Large intestine (tissue), 3 donors: ENCODE data around the gene ZNF486. TPM values are rescaled to one million over a fixed set of nuclear protein-coding genes. Genes with fewer than 3 reads are reported as not detected.
"Not testable (repeated sequence)": the region's sequence is repeated elsewhere in the genome, so short reads cannot be mapped to it uniquely, and the experiment has no call there.

Experiments used
- DNase-seq, 2 donors: peaks; one replicate each; pipeline versions ENCODE4 v3.0.0 to v3.0.0-alpha.2; 2013
- H3K27ac ChIP-seq: one replicate; pipeline ENCODE4 v1.5.1; 2013; ENCODE audit warnings: low read length
- H3K27me3 ChIP-seq: 2 replicates; pipeline ENCODE4 v1.6.1; 2013; ENCODE audit warnings: low read length; ENCODE audit not compliant: control insufficient read depth, insufficient read depth
- H3K36me3 ChIP-seq: 2 replicates; pipeline ENCODE4 v1.6.1; 2013; ENCODE audit warnings: low read length; ENCODE audit not compliant: control insufficient read depth, insufficient read depth
- H3K4me1 ChIP-seq: one replicate; pipeline ENCODE4 v1.6.1; 2013; ENCODE audit warnings: low read length; ENCODE audit not compliant: control insufficient read depth, insufficient read depth
- H3K4me3 ChIP-seq: one replicate; pipeline ENCODE4 v1.5.1; 2013; ENCODE audit warnings: low read length
- H3K9me3 ChIP-seq: one replicate; pipeline ENCODE4 v1.6.1; 2013; ENCODE audit warnings: mild to moderate bottlenecking, low read depth, low read length, moderate library complexity; ENCODE audit not compliant: control insufficient read depth
- WGBS: methylation state at CpG from one replicate; pipeline ENCODE4 v1.1.5; 2013; ENCODE audit warnings: low lambda C conversion rate; ENCODE audit not compliant: insufficient coverage; 5-methylcytosine and 5-hydroxymethylcytosine counted together
- polyA plus RNA-seq: library from polyadenylated mRNA; unstranded; fragments of 120-200 nt; gene quantifications from one replicate; pipeline ENCODE4 v1.2.1, GENCODE V29; 2013

ZNF486 gene
- polyA plus RNA-seq, 1 donor: 9.0 TPM

- not testable (repeated sequence) for H3K4me3 ChIP-seq, H3K4me1 ChIP-seq, DNase-seq, H3K27me3 ChIP-seq, H3K9me3 ChIP-seq, H3K27ac ChIP-seq, H3K36me3 ChIP-seq
- no CpG with 5 or more reads among the region's 26 CpGs for WGBS
Measured at GRCh38 chr19:20214366-20214765, 47.4 kb downstream of the ZNF486 start.

DNA sequence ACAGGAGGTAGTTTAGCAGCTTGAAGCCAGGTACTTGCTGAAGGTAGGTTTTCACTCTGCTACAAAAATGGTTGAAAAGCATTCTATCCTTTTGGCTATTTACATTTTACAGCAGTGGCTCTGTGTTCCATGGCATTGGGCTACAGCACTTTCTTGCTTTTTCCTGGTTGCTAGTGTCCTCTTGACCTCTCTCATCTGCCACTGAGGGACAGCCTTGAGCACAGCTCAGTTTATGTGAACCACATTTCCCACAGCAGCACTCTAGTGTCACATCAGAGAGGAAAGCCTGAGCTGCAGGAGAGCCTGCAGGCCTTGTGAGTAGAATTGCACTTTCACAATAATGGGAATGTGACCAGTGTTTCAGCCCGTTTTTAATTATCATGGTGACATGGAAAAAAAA is 54.6 kb downstream of the ZNF486 start:
- not testable (repeated sequence) for H3K9me3 ChIP-seq

DNA sequence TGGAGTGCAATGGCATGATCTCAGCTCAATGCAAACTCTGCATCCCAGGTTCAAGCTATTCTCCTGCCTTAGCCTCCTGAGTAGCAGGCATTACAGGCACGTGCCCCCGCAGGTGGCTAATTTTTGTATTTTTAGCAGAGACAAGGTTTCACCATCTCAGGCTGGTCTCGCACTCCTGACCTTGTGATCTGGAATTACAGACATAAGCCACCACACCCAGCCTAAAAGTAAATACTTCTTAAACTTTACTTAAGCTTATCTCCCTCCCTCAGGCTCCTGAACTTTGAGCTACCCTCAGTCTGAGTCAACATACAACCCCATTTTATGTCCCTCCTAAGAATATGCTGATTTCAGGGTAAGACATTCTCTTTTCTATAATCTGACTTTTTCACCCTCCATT is 66.1 kb downstream of the ZNF486 start:
- DNase-seq: peak; percentile 66 to 89
- WGBS: no CpG with 5 or more reads among the region's 3 CpGs
- Histone ChIP-seq H3K27ac (peak overlapping the region; percentile 61), H3K36me3 (peaks cover 4% of the 10 kb centered on the region), H3K9me3 (peaks cover 22% of the 10 kb centered on the region), H3K27me3 (no peaks in the 10 kb centered on the region), H3K4me3 (no peak overlapping the region), H3K4me1 (peaks cover 10% of the 10 kb centered on the region)

More for the DNA sequence above, 54.6 kb downstream of the ZNF486 start:
- WGBS: no CpG with 5 or more reads among the region's 1 CpG
- not testable (repeated sequence) for H3K36me3 ChIP-seq, H3K27ac ChIP-seq, H3K4me1 ChIP-seq, H3K27me3 ChIP-seq, DNase-seq, H3K4me3 ChIP-seq

DNA sequence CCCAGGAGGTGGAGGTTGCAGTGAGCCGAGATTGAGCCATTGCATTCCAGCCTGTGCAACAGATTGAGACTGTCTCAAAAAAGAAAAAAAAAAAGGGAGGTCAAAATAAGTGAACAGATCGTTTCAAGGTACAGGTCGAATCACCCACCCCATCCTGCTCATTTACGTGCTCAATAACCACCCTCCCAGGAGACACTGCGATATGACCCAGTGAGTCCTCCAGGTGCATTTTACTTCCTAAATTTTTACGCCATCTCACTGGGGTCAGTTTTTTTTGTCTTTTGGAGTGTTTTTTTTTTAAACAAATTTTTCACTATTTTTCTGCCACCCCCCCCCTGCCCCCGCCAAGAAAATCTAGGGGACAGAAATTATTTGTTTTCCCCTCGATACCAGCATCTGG is 68.1 kb downstream of the ZNF486 start:
- DNase-seq: no peak
- Histone ChIP-seq H3K27me3 (no peaks in the 10 kb centered on the region), H3K9me3 (peaks cover 22% of the 10 kb centered on the region), H3K27ac (no peak overlapping the region), H3K4me3 (no peak overlapping the region), H3K36me3 (peaks cover 4% of the 10 kb centered on the region), H3K4me1 (peaks cover 10% of the 10 kb centered on the region)
- WGBS: 93% methylated on average over 3 of the region's 8 CpGs

- DNase-seq: peak; percentile 88 to 91
- peaks cover 14% of the 10 kb centered on the region for H3K9me3 ChIP-seq
- H3K27me3 ChIP-seq: no peaks in the 10 kb centered on the region
- H3K27ac ChIP-seq: peak overlapping the region; percentile 81
- peaks cover 4% of the 10 kb centered on the region for H3K36me3 ChIP-seq
- no CpG with 5 or more reads among the region's 36 CpGs for WGBS
- peaks cover 10% of the 10 kb centered on the region for H3K4me1 ChIP-seq
- H3K4me3 ChIP-seq: peak overlapping the region; percentile 77
Measured at GRCh38 chr19:20237773-20238623, 71.0 kb downstream of the ZNF486 start.

DNA sequence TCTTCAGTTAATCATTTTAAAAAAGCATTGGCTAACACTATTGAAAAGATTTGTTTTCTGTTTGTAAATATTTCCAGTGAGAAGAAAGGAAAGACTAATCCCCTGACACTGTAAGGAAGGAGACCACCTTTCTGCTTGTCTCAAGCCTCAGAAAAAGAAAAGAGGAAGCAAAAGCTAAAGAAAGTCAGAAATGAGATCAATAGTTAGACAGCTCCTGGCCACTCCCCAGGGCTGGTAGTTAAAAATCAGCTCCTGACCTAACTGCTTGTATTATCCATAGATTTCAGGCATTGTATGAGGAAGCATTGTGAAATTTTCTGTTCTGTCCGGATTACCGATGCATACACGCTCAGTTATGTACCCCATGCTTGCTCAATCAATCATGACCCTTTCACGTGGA is 76.6 kb downstream of the ZNF486 start:
- Histone ChIP-seq H3K36me3 (no peaks in the 10 kb centered on the region), H3K27ac (no peak overlapping the region), H3K27me3 (no peaks in the 10 kb centered on the region), H3K9me3 (no peaks in the 10 kb centered on the region), H3K4me3 (no peak overlapping the region), H3K4me1 (no peaks in the 10 kb centered on the region)
- no peak for DNase-seq
- no CpG with 5 or more reads among the region's 4 CpGs for WGBS

DNA sequence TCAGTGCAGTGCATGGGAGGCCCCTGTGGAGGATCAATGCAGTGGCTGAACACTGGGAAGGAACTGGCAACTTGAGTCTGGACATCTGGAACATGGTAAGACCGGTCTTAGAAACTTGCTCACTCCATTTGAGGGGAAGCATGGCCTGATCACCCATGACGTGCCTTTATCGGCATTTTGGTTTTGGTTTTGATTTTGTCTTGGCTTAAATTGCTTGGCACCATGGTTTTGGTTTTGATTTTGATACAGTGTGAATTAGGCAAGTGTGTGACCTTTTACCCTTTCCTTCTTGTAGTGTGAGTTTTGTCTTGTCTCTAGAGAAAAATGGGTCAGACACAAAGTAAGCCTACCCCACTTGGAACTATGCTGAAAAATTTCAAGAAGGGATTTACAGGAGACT is 77.3 kb downstream of the ZNF486 start:
- Histone ChIP-seq H3K36me3 (no peaks in the 10 kb centered on the region), H3K4me1 (no peaks in the 10 kb centered on the region), H3K27me3 (no peaks in the 10 kb centered on the region), H3K27ac (no peak overlapping the region), H3K9me3 (no peaks in the 10 kb centered on the region), H3K4me3 (no peak overlapping the region)
- 80% methylated on average over 1 of the region's 3 CpGs for WGBS
- no peak for DNase-seq

DNA sequence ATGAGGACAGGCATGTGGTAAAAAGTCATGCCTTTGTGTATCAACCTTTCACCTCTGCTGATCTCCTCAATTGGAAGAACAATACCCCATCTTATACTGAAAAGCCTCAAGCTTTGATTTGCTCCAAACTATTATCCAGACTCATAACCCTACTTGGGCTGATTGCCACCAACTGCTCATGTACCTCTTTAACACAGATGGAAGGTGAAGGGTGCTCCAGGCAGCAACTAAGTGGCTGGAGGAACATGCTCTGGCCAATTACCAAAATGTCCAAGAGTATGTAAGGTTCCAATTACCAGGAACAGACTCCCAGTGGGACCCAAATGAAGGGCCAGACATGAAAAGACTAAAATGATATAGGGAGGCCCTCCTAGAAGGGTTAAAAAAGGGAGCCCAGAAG is 78.3 kb downstream of the ZNF486 start:
- Histone ChIP-seq H3K4me3 (no peak overlapping the region), H3K27me3 (no peaks in the 10 kb centered on the region), H3K36me3 (no peaks in the 10 kb centered on the region), H3K9me3 (no peaks in the 10 kb centered on the region), H3K4me1 (peaks cover 6% of the 10 kb centered on the region), H3K27ac (no peak overlapping the region)
- DNase-seq: no peak

DNA sequence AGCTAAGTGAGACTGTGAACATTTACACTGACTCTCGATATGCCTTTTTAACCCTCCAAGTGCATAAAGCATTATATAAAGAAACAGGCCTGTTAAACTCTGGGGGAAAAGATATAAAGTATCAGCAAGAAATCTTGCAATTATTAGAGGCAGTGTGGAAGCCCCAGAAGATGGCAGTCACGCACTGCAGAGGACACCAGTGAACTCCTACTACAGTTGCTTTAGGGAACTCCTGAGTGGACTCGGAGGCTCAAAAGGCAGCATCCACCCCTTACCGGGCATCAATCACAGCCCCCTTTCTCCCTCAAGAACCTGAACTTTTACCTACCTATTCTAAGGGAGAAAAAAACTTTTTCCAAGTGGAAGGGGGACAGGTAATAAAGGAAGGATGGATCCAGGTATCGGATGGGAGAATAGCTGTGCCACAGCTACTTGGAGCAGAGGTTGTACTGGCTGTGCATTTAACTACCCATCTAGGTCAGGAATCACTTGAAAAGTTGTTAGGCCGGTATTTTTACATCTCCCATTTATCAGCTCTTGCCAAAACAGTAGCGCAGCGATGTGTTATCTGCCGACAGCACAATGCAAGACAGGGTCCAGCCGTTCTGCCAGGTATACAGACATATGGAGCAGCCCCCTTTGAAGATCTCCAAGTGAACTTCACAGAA is 80.1 kb downstream of the ZNF486 start:
- no CpG with 5 or more reads among the region's 10 CpGs for WGBS

GRCh38 chr19:20248258-20248657 is 81.2 kb downstream of the ZNF486 start:
- not testable (repeated sequence) for DNase-seq, H3K36me3 ChIP-seq, H3K27me3 ChIP-seq, H3K27ac ChIP-seq, H3K9me3 ChIP-seq, H3K4me3 ChIP-seq
- peaks cover 10% of the 10 kb centered on the region for H3K4me1 ChIP-seq
- no CpG with 5 or more reads among the region's 2 CpGs for WGBS

More for the DNA sequence above, 80.1 kb downstream of the ZNF486 start:
- no peak overlapping the region for H3K4me3 ChIP-seq
- H3K36me3 ChIP-seq: no peaks in the 10 kb centered on the region
- H3K27me3 ChIP-seq: no peaks in the 10 kb centered on the region
- no peak overlapping the region for H3K27ac ChIP-seq
- DNase-seq: peak; percentile 31 to 46
- H3K9me3 ChIP-seq: no peaks in the 10 kb centered on the region
- peaks cover 10% of the 10 kb centered on the region for H3K4me1 ChIP-seq
